Measurements from ENCODE around the gene ZMYND10. TPM values are rescaled to one million over a fixed set of nuclear protein-coding genes. Genes with fewer than 3 reads are reported as not detected.

The ZMYND10 gene
- total and polyA plus RNA-seq, 2 donors (not counting 3 experiments of a cell fraction or from before 2014, with no cell fraction given), result 0.25 to 0.38 TPM

- H3K79me2 ChIP-seq (ENCODE audit: control insufficient read depth, insufficient read depth, low read length), result peaks cover 29% of the 10 kb centered on the region
- no peak overlapping the region for H3K27ac ChIP-seq (ENCODE audit: insufficient read depth, low read depth, low read length)
- H3K4me2 ChIP-seq (ENCODE audit: insufficient read depth, low read length), result no peak overlapping the region
- H2AFZ ChIP-seq (ENCODE audit: low read depth, low read length), result no peak overlapping the region
- ChIA-PET POLR2A (interaction anchor here (0.7 kb wide), 1 partner anchor 134 kb away, joined by 6 read pairs; no protein-coding TSS in a partner anchor), CTCF (interaction anchor here (1.0 to 2.5 kb wide), 5 partner anchors 9 to 190 kb away, joined by 3 to 11 read pairs (median 4); partner anchors contain the start of genes RASSF1 and TUSC2)
- H4K20me1 ChIP-seq (replicated peaks; ENCODE audit: control insufficient read depth, extremely low read depth, insufficient read depth, low read length), result peaks cover 6% of the 10 kb centered on the region
- FAIRE-seq, result peak; percentile 47
- no peaks in the 10 kb centered on the region for H3K9me3 ChIP-seq (replicated peaks; ENCODE audit: control insufficient read depth, insufficient read depth, low read length)
- peaks cover 36% of the 10 kb centered on the region for H3K4me1 ChIP-seq (ENCODE audit: control insufficient read depth, extremely low read depth, insufficient read depth, low read length)
- H3K36me3 ChIP-seq (ENCODE audit: control insufficient read depth in 2 of 2, extremely low read depth in 1 of 2, insufficient read depth in 2 of 2, low read length in 2 of 2), result peaks cover 8 to 31% of the 10 kb centered on the region in 2 experiments
- no peak for DNase-seq (ENCODE audit: low read depth, low spot score)
- no peak overlapping the region for H3K9ac ChIP-seq (replicated peaks; ENCODE audit: extremely low read depth, insufficient read depth, low read length)
- TF ChIP-seq MYC (IDR thresholded peaks at IDR 0.05; ENCODE audit: low read depth, low read length) (no peak), CTCF (IDR thresholded peaks at IDR 0.05; ENCODE audit: extremely low read depth in 1 of 2, insufficient read depth in 1 of 2, low read depth in 1 of 2, low read length in 2 of 2) (peak; percentile 6 to 24), MAX (IDR thresholded peaks at IDR 0.05; ENCODE audit: insufficient read depth, insufficient read length) (no peak), POLR2A (IDR thresholded peaks at IDR 0.05; ENCODE audit: low read depth, low read length) (no peak)
- intact Hi-C loops (cut with micrococcal nuclease) (no loop called here), dilution Hi-C loops (cut with MboI; ENCODE audit: extremely low pct_ligation_motif_present, low sequenced_read_pairs) (no loop called here)
- no TSS peak for BruUV-seq (replicated peaks)
- no peak overlapping the region for H3K4me3 ChIP-seq (replicated peaks in 1 of 3; ENCODE audit: insufficient read depth in 1 of 3, low read depth in 1 of 3, low read length in 3 of 3)
- H3K27me3 ChIP-seq (ENCODE audit: control insufficient read depth in 2 of 2, insufficient read depth in 2 of 2, low read length in 2 of 2), result no peaks in the 10 kb centered on the region
- no peaks in the 10 kb centered on the region for H3K9me1 ChIP-seq (replicated peaks; ENCODE audit: control insufficient read depth, extremely low read depth, insufficient read depth, low read length)
Measured at GRCh38 chr3:50352781-50353180, 7.2 kb upstream of the ZMYND10 start.

GRCh38 chr3:50351323-50351697 is 5.8 kb upstream of the ZMYND10 start:
- FAIRE-seq (no peak), DNase-seq (ENCODE audit: low read depth, low spot score) (no peak)
- BruUV-seq (replicated peaks), result TSS peak; percentile 65
- ChIA-PET POLR2A (no interaction called here), CTCF (interaction anchor here (1.3 to 7.7 kb wide), 7 partner anchors 9 to 198 kb away, joined by 4 to 165 read pairs (median 5); partner anchors contain the start of gene TMEM115)
- no peaks in the 10 kb centered on the region for H3K9me1 ChIP-seq (replicated peaks; ENCODE audit: control insufficient read depth, extremely low read depth, insufficient read depth, low read length)
- H3K36me3 ChIP-seq (ENCODE audit: control insufficient read depth in 2 of 2, extremely low read depth in 1 of 2, insufficient read depth in 2 of 2, low read length in 2 of 2), result peaks cover 8 to 29% of the 10 kb centered on the region in 2 experiments
- peaks cover 14% of the 10 kb centered on the region for H3K79me2 ChIP-seq (ENCODE audit: control insufficient read depth, insufficient read depth, low read length)
- dilution Hi-C loops (cut with MboI; ENCODE audit: extremely low pct_ligation_motif_present, low sequenced_read_pairs) (no loop called here), intact Hi-C loops (cut with micrococcal nuclease) (loop anchor here (1.0 kb wide), 1 partner anchor 8 kb away; the partner anchor contains the start of gene TMEM115)
- H3K4me1 ChIP-seq (ENCODE audit: control insufficient read depth, extremely low read depth, insufficient read depth, low read length), result peaks cover 21% of the 10 kb centered on the region
- TF ChIP-seq EZH2 (IDR thresholded peaks at IDR 0.05; ENCODE audit: borderline replicate concordance, low read depth, low read length, severe bottlenecking) (no peak), CTCF (IDR thresholded peaks at IDR 0.05; ENCODE audit: extremely low read depth in 1 of 2, insufficient read depth in 1 of 2, low read depth in 1 of 2, low read length in 2 of 2) (no peak), POLR2A (IDR thresholded peaks at IDR 0.05; ENCODE audit: low read depth, low read length) (no peak), FOS (IDR thresholded peaks at IDR 0.05; ENCODE audit: borderline replicate concordance, insufficient read depth, low read length) (no peak), MYC (IDR thresholded peaks at IDR 0.05; ENCODE audit: low read depth, low read length) (no peak), GATA2 (IDR thresholded peaks at IDR 0.05; ENCODE audit: insufficient read depth, insufficient read length, low read depth, low read length) (no peak), JUN (IDR thresholded peaks at IDR 0.05; ENCODE audit: borderline replicate concordance, insufficient read depth, insufficient read length, low read depth) (no peak), MAX (IDR thresholded peaks at IDR 0.05; ENCODE audit: insufficient read depth, insufficient read length) (no peak), POLR2AphosphoS5 (IDR thresholded peaks at IDR 0.05; ENCODE audit: insufficient read depth, low read depth, low read length) (no peak)
- H3K9me3 ChIP-seq (replicated peaks; ENCODE audit: control insufficient read depth, insufficient read depth, low read length), result no peaks in the 10 kb centered on the region
- peak overlapping the region; percentile 60 for H3K4me2 ChIP-seq (ENCODE audit: insufficient read depth, low read length)
- H3K4me3 ChIP-seq (replicated peaks in 1 of 3; ENCODE audit: insufficient read depth in 1 of 3, low read depth in 1 of 3, low read length in 3 of 3), result peak overlapping the region in 2 of 3 experiments; percentile 40 to 77
- no peak overlapping the region for H2AFZ ChIP-seq (ENCODE audit: low read depth, low read length)
- no peak overlapping the region for H3K9ac ChIP-seq (replicated peaks; ENCODE audit: extremely low read depth, insufficient read depth, low read length)
- no peaks in the 10 kb centered on the region for H3K27me3 ChIP-seq (ENCODE audit: control insufficient read depth in 2 of 2, insufficient read depth in 2 of 2, low read length in 2 of 2)
- peaks cover 3% of the 10 kb centered on the region for H4K20me1 ChIP-seq (replicated peaks; ENCODE audit: control insufficient read depth, extremely low read depth, insufficient read depth, low read length)
- H3K27ac ChIP-seq (ENCODE audit: insufficient read depth, low read depth, low read length), result no peak overlapping the region

Data from endothelial cell of umbilical vein (primary cell).